K562 (cell line): ENCODE data around the gene IFI30. TPM values are rescaled to one million over a fixed set of nuclear protein-coding genes. Genes with fewer than 3 reads are reported as not detected.

Experiments
- DPF2 ChIP-seq: fragments of 450-650 bp; IDR thresholded peaks from 2 replicates; pipeline ENCODE4 v1.6.1; 2016
- ESRRB ChIP-seq: fragments of 250-450 bp; sonication (Bioruptor Pico); IDR thresholded peaks from 2 replicates; pipeline ENCODE4 v1.5.0; 2020; ENCODE audit warnings: mild to moderate bottlenecking, moderate library complexity, borderline replicate concordance
- IFI16 ChIP-seq: fragments of 250-450 bp; sonication (Bioruptor Pico); IDR thresholded peaks from 2 replicates; pipeline ENCODE4 v2.1.2; 2022; ENCODE audit warnings: mild to moderate bottlenecking, inconsistent platforms
- MIER1 ChIP-seq: fragments of 450-650 bp; IDR thresholded peaks from 2 replicates; pipeline ENCODE4 v1.6.1; 2016; ENCODE audit warnings: antibody characterized with exemption, mild to moderate bottlenecking, low read depth
- NFE2 ChIP-seq: IDR thresholded peaks from 2 replicates; pipeline ENCODE4 v1.6.1; 2014; ENCODE audit warnings: antibody characterized with exemption, low read depth
- NR2C1 ChIP-seq, 2 experiments: fragments of 450-650 bp; IDR thresholded peaks; 2 replicates each; pipeline ENCODE4 v1.6.1; 2017; ENCODE audit warnings: mild to moderate bottlenecking in 2 of 2, antibody characterized with exemption in 1 of 2, inconsistent platforms in 1 of 2, missing compliant biosample characterization in 1 of 2, missing genetic modification characterization in 1 of 2
- NR2C2 ChIP-seq, 2 experiments: fragments of 200-800 bp in 1 of 2; sonication (Bioruptor generic) in 1 of 2; sonication (generic) in 1 of 2; formaldehyde crosslinking in 1 of 2; IDR thresholded peaks; 2 replicates each; pipeline versions ENCODE4 v1.6.1 to v1.8.0; 2016 to 2022; ENCODE audit warnings: mild to moderate bottlenecking in 1 of 2, missing compliant biosample characterization in 1 of 2, missing genetic modification characterization in 1 of 2, missing genetic modification reagents in 1 of 2
- RFX7 ChIP-seq: fragments of 250-450 bp; sonication (Bioruptor Pico); IDR thresholded peaks from 2 replicates; pipeline ENCODE4 v1.5.1; 2021; ENCODE audit warnings: mild to moderate bottlenecking
- SUPT5H ChIP-seq: fragments of 450-650 bp; IDR thresholded peaks from 2 replicates; pipeline ENCODE4 v1.6.1; 2016
- XRCC5 ChIP-seq: fragments of 200-400 bp; formaldehyde crosslinking; IDR thresholded peaks from 2 replicates; pipeline ENCODE4 v1.6.1; 2017; ENCODE audit warnings: low read depth, mild to moderate bottlenecking, low read length
- ZC3H4 ChIP-seq: sonication (generic); formaldehyde crosslinking; IDR thresholded peaks from 2 replicates; pipeline ENCODE4 v1.9.0; 2021; ENCODE audit warnings: missing genetic modification reagents, borderline replicate concordance
- ZC3H8 ChIP-seq: fragments of 450-650 bp; IDR thresholded peaks from 2 replicates; pipeline ENCODE4 v1.6.1; 2017
- ZNF175 ChIP-seq: fragments of 200-800 bp; sonication (Bioruptor generic); IDR thresholded peaks from 2 replicates; pipeline ENCODE4 v1.6.1; 2016; ENCODE audit warnings: low read depth, mild to moderate bottlenecking, missing genetic modification characterization, missing compliant biosample characterization
- ZNF445 ChIP-seq: fragments of 250-450 bp; sonication (Bioruptor Pico); IDR thresholded peaks from 2 replicates; pipeline ENCODE4 v1.4.0; 2020; ENCODE audit warnings: low read depth, mild to moderate bottlenecking, moderate library complexity
- ZNF77 ChIP-seq: fragments of 250-450 bp; sonication (Bioruptor Pico); IDR thresholded peaks from 2 replicates; pipeline ENCODE4 v1.5.0; 2020
- ZNF778 ChIP-seq: fragments of 450-650 bp; formaldehyde crosslinking; IDR thresholded peaks from 2 replicates; pipeline ENCODE4 v1.4.0; 2020; ENCODE audit warnings: mild to moderate bottlenecking, moderate library complexity
- polyA plus RNA-seq, 8 experiments: library from polyadenylated mRNA; depleted of rRNA in 4 of 8; stranded (reverse) in 5 of 8; unstranded in 3 of 8; fragments of >200 nt; fragmentation: Nextera tagmentation in 2 of 8; fragmentation: Illumina TruSeq in 1 of 8; extraction: Ambion mirVana in 2 of 8; extraction: Trizol in 1 of 8; gene quantifications; 2 replicates each; pipeline versions ENCODE4 v1.2.1 to v1.2.3, GENCODE V29; 2011 to 2014; ENCODE audit warnings: inconsistent platforms in 1 of 8, missing spikeins in 1 of 8
- total RNA-seq, 7 experiments: library from RNA; depleted of rRNA in 6 of 7; stranded (reverse); fragments of >200 nt in 6 of 7; fragmentation: Illumina TruSeq in 2 of 7; extraction: Trizol in 2 of 7; gene quantifications; 2 replicates each; pipeline versions ENCODE4 v1.2.1 to v1.2.3, GENCODE V29; 2011 to 2021; ENCODE audit warnings: low replicate concordance in 1 of 7
- TF ChIP-seq, protein P1 (sequence below): sonication (generic); formaldehyde crosslinking; IDR thresholded peaks from 2 replicates; pipeline ENCODE4 v1.8.0; 2022; ENCODE audit warnings: missing genetic modification reagents, mild to moderate bottlenecking, borderline replicate concordance
- TF ChIP-seq, protein P2 (sequence below): IDR thresholded peaks from 2 replicates; pipeline ENCODE4 v1.6.1; 2014; ENCODE audit warnings: antibody characterized with exemption
- TF ChIP-seq, protein P3 (sequence below), 2 experiments: fragments of 450-650 bp in 1 of 2; sonication (generic) in 1 of 2; formaldehyde crosslinking in 1 of 2; IDR thresholded peaks in 1 of 2; conservative IDR thresholded peaks in 1 of 2; 2 replicates each; pipeline versions ENCODE4 v1.6.1 to v1.8.1; 2016 to 2023; ENCODE audit warnings: mild to moderate bottlenecking in 2 of 2, moderate library complexity in 2 of 2, inconsistent platforms in 1 of 2, missing genetic modification reagents in 1 of 2
- TF ChIP-seq, protein P4 (sequence below): sonication (generic); formaldehyde crosslinking; IDR thresholded peaks from 2 replicates; pipeline ENCODE4 v1.8.1; 2023; ENCODE audit warnings: mild to moderate bottlenecking, missing genetic modification reagents
- TF ChIP-seq, protein P5 (sequence below), 3 experiments: IDR thresholded peaks in 2 of 3; conservative IDR thresholded peaks in 1 of 3; 2 replicates each; pipeline ENCODE4 v1.5.1; 2011 to 2012; ENCODE audit warnings: low read length in 3 of 3, mild to moderate bottlenecking in 3 of 3, control low read depth in 2 of 3, improper control_type of control experiment in 1 of 3, inconsistent platforms in 1 of 3, low read depth in 1 of 3, mixed read lengths in 1 of 3, moderate library complexity in 1 of 3; ENCODE audit not compliant: insufficient read depth in 2 of 3

IFI30 gene
- total and polyA plus RNA-seq, 9 of the 15 experiments (the other 6 are each of a cell fraction or from before 2014, with no cell fraction given), result 63.7 to 430 (median 109) TPM

DNA sequence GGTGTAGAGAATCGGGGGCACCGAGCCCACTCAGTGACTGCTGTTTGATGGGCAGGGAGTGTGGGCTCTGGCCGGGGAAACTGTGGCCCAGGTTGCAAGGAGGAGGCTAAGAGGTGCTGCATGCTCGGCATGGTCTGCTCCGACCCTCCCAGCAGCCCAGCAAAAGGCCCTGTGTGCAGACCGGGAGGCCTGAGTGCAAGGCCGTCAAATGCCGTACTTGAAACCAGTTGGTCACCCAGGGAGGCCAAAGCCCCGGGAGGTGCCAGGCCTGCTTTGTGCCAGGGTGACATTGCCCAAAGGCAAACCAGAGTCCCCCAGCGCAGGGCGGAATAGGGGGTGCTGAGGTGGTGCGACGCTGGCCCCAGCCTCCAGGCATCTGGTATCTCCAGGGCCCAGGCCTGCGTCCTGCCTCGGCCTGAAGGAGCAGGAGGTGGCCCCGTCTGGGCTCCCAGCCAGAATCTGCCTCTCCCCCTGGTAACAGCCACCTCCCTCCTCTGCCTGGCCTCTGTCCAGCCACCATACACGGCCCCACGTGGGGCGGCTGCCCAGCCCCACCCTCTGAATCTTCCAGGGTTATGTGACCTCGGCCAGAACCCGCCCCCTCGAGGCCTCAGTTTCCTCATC is 16.7 kb upstream of the IFI30 start (continued):
- TF ChIP-seq NR2C1 (IDR thresholded peaks at IDR 0.05), result no peak
- no peak for TF ChIP-seq NR2C1 (tag; IDR thresholded peaks at IDR 0.05)
- no peak for TF ChIP-seq NFE2
- TF ChIP-seq, protein P1, sequence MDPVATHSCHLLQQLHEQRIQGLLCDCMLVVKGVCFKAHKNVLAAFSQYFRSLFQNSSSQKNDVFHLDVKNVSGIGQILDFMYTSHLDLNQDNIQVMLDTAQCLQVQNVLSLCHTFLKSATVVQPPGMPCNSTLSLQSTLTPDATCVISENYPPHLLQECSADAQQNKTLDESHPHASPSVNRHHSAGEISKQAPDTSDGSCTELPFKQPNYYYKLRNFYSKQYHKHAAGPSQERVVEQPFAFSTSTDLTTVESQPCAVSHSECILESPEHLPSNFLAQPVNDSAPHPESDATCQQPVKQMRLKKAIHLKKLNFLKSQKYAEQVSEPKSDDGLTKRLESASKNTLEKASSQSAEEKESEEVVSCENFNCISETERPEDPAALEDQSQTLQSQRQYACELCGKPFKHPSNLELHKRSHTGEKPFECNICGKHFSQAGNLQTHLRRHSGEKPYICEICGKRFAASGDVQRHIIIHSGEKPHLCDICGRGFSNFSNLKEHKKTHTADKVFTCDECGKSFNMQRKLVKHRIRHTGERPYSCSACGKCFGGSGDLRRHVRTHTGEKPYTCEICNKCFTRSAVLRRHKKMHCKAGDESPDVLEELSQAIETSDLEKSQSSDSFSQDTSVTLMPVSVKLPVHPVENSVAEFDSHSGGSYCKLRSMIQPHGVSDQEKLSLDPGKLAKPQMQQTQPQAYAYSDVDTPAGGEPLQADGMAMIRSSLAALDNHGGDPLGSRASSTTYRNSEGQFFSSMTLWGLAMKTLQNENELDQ (CRISPR knock-in tag), result no peak
- no peak for TF ChIP-seq ZNF77
- TF ChIP-seq, protein P2, sequence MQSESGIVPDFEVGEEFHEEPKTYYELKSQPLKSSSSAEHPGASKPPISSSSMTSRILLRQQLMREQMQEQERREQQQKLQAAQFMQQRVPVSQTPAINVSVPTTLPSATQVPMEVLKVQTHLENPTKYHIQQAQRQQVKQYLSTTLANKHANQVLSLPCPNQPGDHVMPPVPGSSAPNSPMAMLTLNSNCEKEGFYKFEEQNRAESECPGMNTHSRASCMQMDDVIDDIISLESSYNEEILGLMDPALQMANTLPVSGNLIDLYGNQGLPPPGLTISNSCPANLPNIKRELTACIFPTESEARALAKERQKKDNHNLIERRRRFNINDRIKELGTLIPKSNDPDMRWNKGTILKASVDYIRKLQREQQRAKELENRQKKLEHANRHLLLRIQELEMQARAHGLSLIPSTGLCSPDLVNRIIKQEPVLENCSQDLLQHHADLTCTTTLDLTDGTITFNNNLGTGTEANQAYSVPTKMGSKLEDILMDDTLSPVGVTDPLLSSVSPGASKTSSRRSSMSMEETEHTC, result no peak
- no peak for TF ChIP-seq SUPT5H
- TF ChIP-seq, protein P3, sequence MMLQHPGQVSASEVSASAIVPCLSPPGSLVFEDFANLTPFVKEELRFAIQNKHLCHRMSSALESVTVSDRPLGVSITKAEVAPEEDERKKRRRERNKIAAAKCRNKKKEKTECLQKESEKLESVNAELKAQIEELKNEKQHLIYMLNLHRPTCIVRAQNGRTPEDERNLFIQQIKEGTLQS (IDR thresholded peaks at IDR 0.05), result no peak
- TF ChIP-seq, protein P3 (CRISPR knock-in tag; conservative IDR thresholded peaks at IDR 0.05), result no peak
- TF ChIP-seq IFI16, result no peak
- TF ChIP-seq NR2C2 (CRISPR knock-in tag; IDR thresholded peaks at IDR 0.05), result no peak
- peak; percentile 58; the same call in 1 of the 2 replicates for TF ChIP-seq NR2C2 (tag; IDR thresholded peaks at IDR 0.05)
- no peak for TF ChIP-seq ZNF175 (CRISPR knock-in tag)
- TF ChIP-seq XRCC5, result no peak
- no peak for TF ChIP-seq MIER1
- TF ChIP-seq, protein P4, sequence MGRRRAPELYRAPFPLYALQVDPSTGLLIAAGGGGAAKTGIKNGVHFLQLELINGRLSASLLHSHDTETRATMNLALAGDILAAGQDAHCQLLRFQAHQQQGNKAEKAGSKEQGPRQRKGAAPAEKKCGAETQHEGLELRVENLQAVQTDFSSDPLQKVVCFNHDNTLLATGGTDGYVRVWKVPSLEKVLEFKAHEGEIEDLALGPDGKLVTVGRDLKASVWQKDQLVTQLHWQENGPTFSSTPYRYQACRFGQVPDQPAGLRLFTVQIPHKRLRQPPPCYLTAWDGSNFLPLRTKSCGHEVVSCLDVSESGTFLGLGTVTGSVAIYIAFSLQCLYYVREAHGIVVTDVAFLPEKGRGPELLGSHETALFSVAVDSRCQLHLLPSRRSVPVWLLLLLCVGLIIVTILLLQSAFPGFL (CRISPR knock-in tag), result peak; percentile 63; the same call in 1 of the 2 replicates
- no peak for TF ChIP-seq ESRRB (CRISPR knock-in tag)
- TF ChIP-seq ZC3H8, result no peak
- TF ChIP-seq, protein P5, sequence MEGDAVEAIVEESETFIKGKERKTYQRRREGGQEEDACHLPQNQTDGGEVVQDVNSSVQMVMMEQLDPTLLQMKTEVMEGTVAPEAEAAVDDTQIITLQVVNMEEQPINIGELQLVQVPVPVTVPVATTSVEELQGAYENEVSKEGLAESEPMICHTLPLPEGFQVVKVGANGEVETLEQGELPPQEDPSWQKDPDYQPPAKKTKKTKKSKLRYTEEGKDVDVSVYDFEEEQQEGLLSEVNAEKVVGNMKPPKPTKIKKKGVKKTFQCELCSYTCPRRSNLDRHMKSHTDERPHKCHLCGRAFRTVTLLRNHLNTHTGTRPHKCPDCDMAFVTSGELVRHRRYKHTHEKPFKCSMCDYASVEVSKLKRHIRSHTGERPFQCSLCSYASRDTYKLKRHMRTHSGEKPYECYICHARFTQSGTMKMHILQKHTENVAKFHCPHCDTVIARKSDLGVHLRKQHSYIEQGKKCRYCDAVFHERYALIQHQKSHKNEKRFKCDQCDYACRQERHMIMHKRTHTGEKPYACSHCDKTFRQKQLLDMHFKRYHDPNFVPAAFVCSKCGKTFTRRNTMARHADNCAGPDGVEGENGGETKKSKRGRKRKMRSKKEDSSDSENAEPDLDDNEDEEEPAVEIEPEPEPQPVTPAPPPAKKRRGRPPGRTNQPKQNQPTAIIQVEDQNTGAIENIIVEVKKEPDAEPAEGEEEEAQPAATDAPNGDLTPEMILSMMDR (IDR thresholded peaks at IDR 0.05 in 2 of 3, conservative IDR thresholded peaks at IDR 0.05 in 1 of 3; ENCODE audit: insufficient read depth in 2 of 3, low read depth in 1 of 3, low read length in 3 of 3), result no peak
- TF ChIP-seq ZNF445 (CRISPR knock-in tag), result no peak
- TF ChIP-seq RFX7 (CRISPR knock-in tag), result no peak
- no peak for TF ChIP-seq ZC3H4 (CRISPR knock-in tag)
- peak; percentile 91 for TF ChIP-seq DPF2
- no peak for TF ChIP-seq ZNF778 (CRISPR knock-in tag)
